IPS DF 19.7 (cell line): ENCODE measurements around the gene REC114.
"Not testable (repeated sequence)": the region's sequence is repeated elsewhere in the genome, so short reads cannot be mapped to it uniquely, and the experiment has no call there.

Experiments used
- DNase-seq: peaks from one replicate; pipeline ENCODE4 v3.0.0-alpha.2; 2013; ENCODE audit warnings: low read depth, low spot score

REC114 gene

DNA sequence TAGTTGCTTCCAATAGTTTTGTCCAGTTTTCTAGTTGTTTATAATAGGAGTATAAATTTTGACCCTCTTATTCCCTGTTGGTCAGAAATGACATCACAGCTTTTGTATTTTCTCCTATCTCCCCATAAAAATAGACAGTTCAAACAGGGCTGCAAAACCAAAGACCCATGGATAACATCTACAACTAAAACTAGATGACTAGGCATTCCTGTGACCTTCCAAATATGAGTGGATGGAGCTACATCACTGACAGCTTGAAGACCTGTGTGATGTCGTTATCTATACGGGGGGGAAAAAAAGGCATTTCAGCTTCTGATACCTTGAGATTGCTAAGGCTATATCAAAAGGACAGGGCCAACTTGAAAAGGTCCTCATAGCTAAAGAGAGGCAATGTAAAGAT lies 84.6 kb downstream of the REC114 start:
- DNase-seq, result no peak

GRCh38 chr15:73530649-73531048 lies 87.7 kb downstream of the REC114 start:
- no peak for DNase-seq

- DNase-seq, result no peak
These were observed 95.2 kb downstream of the REC114 start for GRCh38 chr15:73538123-73538522.

GRCh38 chr15:73538563-73539211 lies 95.7 kb downstream of the REC114 start:
- DNase-seq, result no peak

DNA sequence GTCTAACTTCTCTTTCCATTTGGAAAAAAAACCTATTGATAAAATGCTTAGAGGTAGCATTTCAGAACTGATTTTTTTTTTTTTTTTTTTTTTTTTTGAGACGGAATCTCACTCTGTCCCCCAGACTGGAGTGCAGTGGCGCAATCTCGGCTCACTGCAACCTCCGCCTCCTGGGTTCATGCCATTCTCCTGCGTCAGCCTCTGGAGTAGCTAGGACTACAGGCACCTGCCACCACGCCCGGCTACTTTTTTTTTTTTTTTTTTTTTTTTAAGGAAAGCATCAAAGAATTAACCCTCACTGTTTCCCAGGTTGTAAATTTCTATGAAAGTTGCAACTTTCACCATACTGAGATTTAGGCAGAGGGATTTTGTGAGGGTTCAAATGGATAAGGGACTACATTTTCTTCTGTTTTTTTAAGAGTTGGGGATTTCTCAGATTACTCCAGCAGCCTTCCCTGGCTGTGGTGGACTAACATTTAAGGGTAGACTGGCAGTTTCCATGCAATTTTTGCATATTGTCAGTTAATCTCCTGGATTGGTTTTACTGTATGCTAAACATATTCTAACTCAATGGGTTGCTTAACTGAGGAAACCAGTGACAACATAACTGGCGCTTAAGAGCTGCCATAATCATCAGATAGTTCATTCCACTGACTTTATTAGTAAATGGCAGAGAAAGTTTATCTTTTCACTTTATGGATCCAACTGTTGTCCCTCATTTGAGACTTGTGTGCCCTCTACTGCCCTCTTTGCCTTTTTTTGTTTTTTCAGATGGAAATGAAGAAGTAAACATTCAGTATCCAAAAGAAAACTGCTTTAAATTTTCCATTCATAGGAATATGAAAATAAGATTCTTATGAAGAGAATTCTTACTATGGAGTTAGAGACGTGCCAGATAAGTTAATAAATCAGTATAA lies 96.5 kb downstream of the REC114 start:
- no peak for DNase-seq

- no peak for DNase-seq
These were observed 97.2 kb downstream of the REC114 start for GRCh38 chr15:73540161-73540560.

GRCh38 chr15:73541479-73541878 lies 98.5 kb downstream of the REC114 start:
- DNase-seq, result no peak

GRCh38 chr15:73548925-73549324 lies 106.0 kb downstream of the REC114 start:
- not testable (repeated sequence) for DNase-seq

GRCh38 chr15:73550190-73550589 lies 107.2 kb downstream of the REC114 start:
- DNase-seq, result no peak

DNA sequence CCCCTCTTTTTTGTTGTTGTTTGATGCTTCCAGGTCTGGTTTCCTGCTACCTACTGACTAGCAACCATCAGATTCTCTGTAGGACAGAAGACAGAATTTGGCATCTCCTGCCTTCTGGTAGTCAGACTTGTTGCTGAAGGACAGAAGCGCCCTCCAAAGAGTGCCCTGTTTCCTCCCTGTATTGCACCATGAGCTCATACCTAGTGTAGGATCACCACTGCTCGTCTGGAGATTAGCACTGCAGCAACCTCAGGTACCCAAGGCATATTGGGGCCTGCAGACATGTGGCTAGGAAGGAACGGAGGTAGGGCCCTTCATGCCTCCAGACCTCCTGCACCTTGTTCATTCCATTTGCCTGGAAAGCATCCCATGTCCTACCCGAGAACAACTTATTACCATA lies 112.1 kb downstream of the REC114 start:
- DNase-seq, result no peak

- no peak for DNase-seq
These were observed 115.6 kb downstream of the REC114 start for GRCh38 chr15:73558529-73558928.

DNA sequence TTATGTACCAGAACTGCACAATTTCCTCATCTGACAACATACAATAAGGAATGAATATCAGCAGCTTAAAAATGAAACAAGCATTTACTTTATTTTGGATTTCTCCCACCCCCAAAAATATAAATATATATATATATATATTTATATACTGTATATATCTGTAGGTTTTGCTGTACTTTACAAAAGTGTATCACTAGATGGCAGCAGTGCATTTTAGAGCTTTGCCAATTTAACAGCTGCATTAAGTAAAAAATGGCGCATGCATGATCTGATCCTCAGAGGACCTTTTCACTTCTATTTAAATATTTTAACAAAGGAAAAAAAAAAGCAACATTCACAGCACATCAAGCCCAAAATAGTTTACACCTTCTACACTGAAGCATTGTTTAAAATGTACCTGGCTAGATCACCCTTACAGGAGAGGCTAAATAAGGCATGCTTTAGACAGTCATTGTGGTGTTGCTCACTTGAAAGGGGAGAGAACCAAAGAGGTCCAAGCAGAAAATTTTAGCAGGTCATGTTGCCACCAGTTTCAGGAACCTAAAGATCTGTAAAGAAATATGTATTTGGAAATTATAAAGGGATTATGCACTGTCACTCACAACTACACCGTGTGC lies 117.6 kb downstream of the REC114 start:
- no peak for DNase-seq

GRCh38 chr15:73564255-73564654 lies 121.3 kb downstream of the REC114 start:
- no peak for DNase-seq

DNA sequence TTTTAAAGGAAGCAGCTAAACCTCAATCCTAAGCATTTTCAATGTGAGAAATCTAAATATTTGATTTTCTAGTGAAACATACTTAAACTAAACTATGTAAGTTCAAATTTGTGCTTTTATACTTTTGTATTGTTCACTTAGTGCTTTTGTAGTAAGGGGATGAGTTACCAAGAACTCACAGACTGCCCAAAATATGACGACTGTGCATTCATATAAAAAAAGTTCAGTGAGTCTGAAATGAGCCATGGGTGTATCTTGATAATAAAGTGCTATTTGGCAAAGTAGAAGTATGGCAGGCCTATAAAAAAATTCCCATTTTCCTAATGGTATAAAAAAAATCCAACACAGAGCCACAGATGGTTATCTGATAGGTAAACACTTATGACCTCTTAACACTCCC lies 124.1 kb downstream of the REC114 start:
- no peak for DNase-seq

DNA sequence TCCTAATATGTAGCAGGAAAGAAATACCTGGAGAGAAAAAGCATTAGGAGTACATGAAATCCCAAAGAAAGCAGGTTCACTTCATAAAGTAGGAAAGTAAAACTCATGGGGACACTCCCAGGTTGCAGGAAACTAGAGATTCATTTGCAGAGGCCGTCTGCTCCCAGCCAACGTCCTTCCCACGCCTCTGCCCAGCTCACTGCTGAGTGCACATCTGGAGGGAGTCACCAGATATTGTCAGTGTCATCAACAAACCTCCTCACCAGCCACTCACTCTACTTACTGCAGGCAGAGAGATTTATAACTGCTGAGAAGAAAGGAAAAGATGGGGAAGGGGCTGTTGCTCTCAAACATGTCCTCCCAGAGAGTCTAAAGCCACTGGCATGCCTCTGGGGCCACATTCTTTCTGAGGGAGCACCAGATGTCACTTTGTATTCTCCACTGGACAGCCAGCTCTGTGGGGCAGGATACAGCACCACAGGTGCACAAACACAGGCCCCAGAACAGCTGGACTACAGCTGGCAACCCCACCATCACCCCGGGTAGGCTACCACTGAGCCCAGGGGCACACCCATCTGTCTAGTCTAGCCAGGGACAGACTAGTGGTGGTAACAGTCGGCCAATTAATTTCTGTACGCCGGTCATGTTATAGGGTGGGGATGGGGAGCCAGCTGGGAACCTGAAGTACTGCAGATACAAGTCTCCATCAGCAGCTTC lies 125.8 kb downstream of the REC114 start:
- DNase-seq, result no peak

DNA sequence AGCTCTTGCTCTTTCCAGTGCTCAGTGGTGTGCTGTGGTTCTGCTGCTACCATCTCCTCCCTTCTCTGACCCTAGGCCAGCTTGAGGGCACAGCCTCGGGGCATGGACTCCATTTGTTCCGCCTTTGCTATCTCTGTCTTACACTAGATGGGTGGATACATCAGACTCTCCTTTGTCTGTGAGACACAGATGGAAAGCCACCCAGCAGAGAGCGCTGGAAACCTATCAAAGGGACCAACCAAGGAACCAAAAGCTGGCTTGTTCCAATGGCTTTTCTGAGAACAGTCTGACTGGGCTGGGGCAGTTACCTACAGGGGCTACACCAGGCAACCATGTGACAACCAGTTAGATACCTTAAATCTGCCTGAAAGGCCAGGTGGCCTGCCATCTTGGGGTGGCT lies 126.4 kb downstream of the REC114 start:
- no peak for DNase-seq

GRCh38 chr15:73570355-73571032 lies 127.5 kb downstream of the REC114 start:
- no peak for DNase-seq

- DNase-seq, result no peak
These were observed 128.4 kb downstream of the REC114 start for GRCh38 chr15:73571346-73571745.

GRCh38 chr15:73572296-73572695 lies 129.3 kb downstream of the REC114 start:
- no peak for DNase-seq

DNA sequence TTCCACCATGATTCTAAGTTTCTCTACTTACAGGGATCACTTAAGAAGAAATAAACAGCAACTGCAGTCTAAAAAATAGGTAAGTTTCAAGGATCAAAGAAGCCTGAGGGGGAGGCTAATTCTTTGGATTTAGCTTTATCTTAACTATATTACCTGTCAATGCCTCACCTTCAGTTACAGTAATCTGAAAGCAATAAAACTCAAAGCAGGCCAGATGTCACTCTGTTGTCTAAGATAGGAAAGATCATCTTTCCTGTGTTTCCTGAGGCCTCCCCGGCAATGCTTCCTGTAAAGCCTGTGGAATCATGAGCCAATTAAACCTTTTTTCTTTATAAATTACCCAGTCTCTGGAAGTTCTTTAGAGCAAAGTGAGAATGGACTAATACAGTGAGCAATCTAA lies 130.1 kb downstream of the REC114 start:
- DNase-seq, result no peak

DNA sequence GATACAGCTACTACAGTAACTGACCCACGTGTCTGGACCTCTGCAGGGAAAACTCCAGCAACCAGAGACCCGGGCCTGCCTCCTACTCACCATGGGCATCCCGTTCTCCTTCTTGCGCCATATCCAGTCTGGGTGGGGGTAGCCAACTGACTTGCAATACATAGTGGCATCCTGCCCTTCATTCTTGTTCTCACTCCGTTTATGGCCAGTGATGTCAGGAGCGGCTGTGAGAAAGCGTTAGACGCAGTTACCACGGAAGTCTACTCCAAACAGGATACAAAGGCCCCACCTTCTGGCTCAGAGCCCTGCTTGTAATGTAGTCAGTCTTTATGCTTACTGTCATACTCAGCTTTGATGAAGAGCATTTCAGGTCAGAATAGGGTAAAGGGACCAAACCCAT lies 130.6 kb downstream of the REC114 start:
- no peak for DNase-seq
